K562 (cell line): ENCODE results near the gene EZH2. TPM values are rescaled to one million over a fixed set of nuclear protein-coding genes. Genes with fewer than 3 reads are reported as not detected.
A peak's percentile ranks its signal among the peaks of the same experiment; 100 is the strongest.

Source experiments
- CBX3 ChIP-seq, 2 experiments: IDR thresholded peaks; 1 replicate in 1 of 2; 2 replicates in 1 of 2; pipeline ENCODE4 v1.6.1; 2012; ENCODE audit warnings: inconsistent platforms in 2 of 2, low read length in 2 of 2, borderline replicate concordance in 1 of 2, control low read depth in 1 of 2
- CTBP1 ChIP-seq: fragments of 450-650 bp; IDR thresholded peaks from 2 replicates; pipeline ENCODE4 v1.6.1; 2016; ENCODE audit warnings: borderline replicate concordance
- GATAD2B ChIP-seq: fragments of 450-650 bp; IDR thresholded peaks from 2 replicates; pipeline ENCODE4 v1.6.1; 2017; ENCODE audit warnings: mild to moderate bottlenecking, borderline replicate concordance
- HCFC1 ChIP-seq: IDR thresholded peaks from 2 replicates; pipeline ENCODE4 v1.6.1; 2012; ENCODE audit warnings: low read depth, low read length, improper control_type of control experiment
- HDAC2 ChIP-seq: fragments of 450-650 bp; IDR thresholded peaks from 2 replicates; pipeline ENCODE4 v1.6.1; 2016; ENCODE audit warnings: mild to moderate bottlenecking
- NEUROD1 ChIP-seq: fragments of 150-350 bp; IDR thresholded peaks from 2 replicates; pipeline ENCODE4 v1.6.1; 2014; ENCODE audit warnings: borderline replicate concordance, low read length, low read depth; ENCODE audit not compliant: partially characterized antibody
- PRDM10 ChIP-seq: fragments of 450-650 bp; IDR thresholded peaks from 2 replicates; pipeline ENCODE4 v1.6.1; 2018; ENCODE audit not compliant: partially characterized antibody
- PTTG1 ChIP-seq: fragments of 450-650 bp; IDR thresholded peaks from 2 replicates; pipeline ENCODE4 v1.6.1; 2016; ENCODE audit warnings: low read depth, mild to moderate bottlenecking, missing genetic modification characterization, missing compliant biosample characterization
- RBM14 ChIP-seq: fragments of 200-400 bp; formaldehyde crosslinking; IDR thresholded peaks from 2 replicates; pipeline ENCODE4 v1.6.1; 2018; ENCODE audit warnings: low read depth, mild to moderate bottlenecking, low read length, moderate library complexity, borderline replicate concordance; ENCODE audit not compliant: insufficient read depth
- RBM34 ChIP-seq: fragments of 200-400 bp; formaldehyde crosslinking; IDR thresholded peaks from 2 replicates; pipeline ENCODE4 v1.6.1; 2018; ENCODE audit warnings: low read length, borderline replicate concordance; ENCODE audit not compliant: insufficient read depth
- SPI1 ChIP-seq: IDR thresholded peaks from 2 replicates; pipeline ENCODE4 v1.6.1; 2011; ENCODE audit warnings: low read depth, low read length, control low read depth, borderline replicate concordance
- U2AF1 ChIP-seq: fragments of 200-400 bp; formaldehyde crosslinking; optimal IDR thresholded peaks from 2 replicates; pipeline ENCODE3; 2017; ENCODE audit warnings: mild to moderate bottlenecking, low read depth, low read length, moderate library complexity
- ZNF174 ChIP-seq: fragments of 250-450 bp; sonication (Bioruptor Pico); IDR thresholded peaks from 2 replicates; pipeline ENCODE4 v1.4.0; 2020; ENCODE audit warnings: mild to moderate bottlenecking
- polyA plus RNA-seq, 8 experiments: library from polyadenylated mRNA; depleted of rRNA in 4 of 8; stranded (reverse) in 5 of 8; unstranded in 3 of 8; fragments of >200 nt; fragmentation: Nextera tagmentation in 2 of 8; fragmentation: Illumina TruSeq in 1 of 8; extraction: Ambion mirVana in 2 of 8; extraction: Trizol in 1 of 8; gene quantifications; 2 replicates each; pipeline versions ENCODE4 v1.2.1 to v1.2.3, GENCODE V29; 2011 to 2014; ENCODE audit warnings: inconsistent platforms in 1 of 8, missing spikeins in 1 of 8
- total RNA-seq, 7 experiments: library from RNA; depleted of rRNA in 6 of 7; stranded (reverse); fragments of >200 nt in 6 of 7; fragmentation: Illumina TruSeq in 2 of 7; extraction: Trizol in 2 of 7; gene quantifications; 2 replicates each; pipeline versions ENCODE4 v1.2.1 to v1.2.3, GENCODE V29; 2011 to 2021; ENCODE audit warnings: low replicate concordance in 1 of 7
- TF ChIP-seq, protein P1 (sequence below), 2 experiments: IDR thresholded peaks; 2 replicates each; pipeline ENCODE4 v1.6.1; 2011; ENCODE audit warnings: borderline replicate concordance in 1 of 2, control low read depth in 1 of 2, low read depth in 1 of 2, low read length in 1 of 2, mild to moderate bottlenecking in 1 of 2, mixed read lengths in 1 of 2, moderate library complexity in 1 of 2; ENCODE audit not compliant: insufficient read depth in 1 of 2, insufficient read length in 1 of 2, poor library complexity in 1 of 2, severe bottlenecking in 1 of 2; ENCODE audit errors: extremely low read depth in 1 of 2
- TF ChIP-seq, protein P2 (sequence below): fragments of 250-450 bp; sonication (Bioruptor Pico); IDR thresholded peaks from 2 replicates; pipeline ENCODE4 v1.4.0; 2020

Gene EZH2
- total and polyA plus RNA-seq, 9 of the 15 experiments (the other 6 are each of a cell fraction or from before 2014, with no cell fraction given), result 48.7 to 175 (median 98.6) TPM

- no peak for TF ChIP-seq PRDM10
- no peak for TF ChIP-seq HCFC1
- TF ChIP-seq SPI1, result no peak
- TF ChIP-seq, protein P1, sequence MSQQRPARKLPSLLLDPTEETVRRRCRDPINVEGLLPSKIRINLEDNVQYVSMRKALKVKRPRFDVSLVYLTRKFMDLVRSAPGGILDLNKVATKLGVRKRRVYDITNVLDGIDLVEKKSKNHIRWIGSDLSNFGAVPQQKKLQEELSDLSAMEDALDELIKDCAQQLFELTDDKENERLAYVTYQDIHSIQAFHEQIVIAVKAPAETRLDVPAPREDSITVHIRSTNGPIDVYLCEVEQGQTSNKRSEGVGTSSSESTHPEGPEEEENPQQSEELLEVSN (IDR thresholded peaks at IDR 0.05; ENCODE audit: borderline replicate concordance in 1 of 2, extremely low read depth in 1 of 2, insufficient read depth in 1 of 2, insufficient read length in 1 of 2, low read depth in 1 of 2, low read length in 1 of 2, poor library complexity in 1 of 2, severe bottlenecking in 1 of 2), result no peak
- TF ChIP-seq, protein P2, sequence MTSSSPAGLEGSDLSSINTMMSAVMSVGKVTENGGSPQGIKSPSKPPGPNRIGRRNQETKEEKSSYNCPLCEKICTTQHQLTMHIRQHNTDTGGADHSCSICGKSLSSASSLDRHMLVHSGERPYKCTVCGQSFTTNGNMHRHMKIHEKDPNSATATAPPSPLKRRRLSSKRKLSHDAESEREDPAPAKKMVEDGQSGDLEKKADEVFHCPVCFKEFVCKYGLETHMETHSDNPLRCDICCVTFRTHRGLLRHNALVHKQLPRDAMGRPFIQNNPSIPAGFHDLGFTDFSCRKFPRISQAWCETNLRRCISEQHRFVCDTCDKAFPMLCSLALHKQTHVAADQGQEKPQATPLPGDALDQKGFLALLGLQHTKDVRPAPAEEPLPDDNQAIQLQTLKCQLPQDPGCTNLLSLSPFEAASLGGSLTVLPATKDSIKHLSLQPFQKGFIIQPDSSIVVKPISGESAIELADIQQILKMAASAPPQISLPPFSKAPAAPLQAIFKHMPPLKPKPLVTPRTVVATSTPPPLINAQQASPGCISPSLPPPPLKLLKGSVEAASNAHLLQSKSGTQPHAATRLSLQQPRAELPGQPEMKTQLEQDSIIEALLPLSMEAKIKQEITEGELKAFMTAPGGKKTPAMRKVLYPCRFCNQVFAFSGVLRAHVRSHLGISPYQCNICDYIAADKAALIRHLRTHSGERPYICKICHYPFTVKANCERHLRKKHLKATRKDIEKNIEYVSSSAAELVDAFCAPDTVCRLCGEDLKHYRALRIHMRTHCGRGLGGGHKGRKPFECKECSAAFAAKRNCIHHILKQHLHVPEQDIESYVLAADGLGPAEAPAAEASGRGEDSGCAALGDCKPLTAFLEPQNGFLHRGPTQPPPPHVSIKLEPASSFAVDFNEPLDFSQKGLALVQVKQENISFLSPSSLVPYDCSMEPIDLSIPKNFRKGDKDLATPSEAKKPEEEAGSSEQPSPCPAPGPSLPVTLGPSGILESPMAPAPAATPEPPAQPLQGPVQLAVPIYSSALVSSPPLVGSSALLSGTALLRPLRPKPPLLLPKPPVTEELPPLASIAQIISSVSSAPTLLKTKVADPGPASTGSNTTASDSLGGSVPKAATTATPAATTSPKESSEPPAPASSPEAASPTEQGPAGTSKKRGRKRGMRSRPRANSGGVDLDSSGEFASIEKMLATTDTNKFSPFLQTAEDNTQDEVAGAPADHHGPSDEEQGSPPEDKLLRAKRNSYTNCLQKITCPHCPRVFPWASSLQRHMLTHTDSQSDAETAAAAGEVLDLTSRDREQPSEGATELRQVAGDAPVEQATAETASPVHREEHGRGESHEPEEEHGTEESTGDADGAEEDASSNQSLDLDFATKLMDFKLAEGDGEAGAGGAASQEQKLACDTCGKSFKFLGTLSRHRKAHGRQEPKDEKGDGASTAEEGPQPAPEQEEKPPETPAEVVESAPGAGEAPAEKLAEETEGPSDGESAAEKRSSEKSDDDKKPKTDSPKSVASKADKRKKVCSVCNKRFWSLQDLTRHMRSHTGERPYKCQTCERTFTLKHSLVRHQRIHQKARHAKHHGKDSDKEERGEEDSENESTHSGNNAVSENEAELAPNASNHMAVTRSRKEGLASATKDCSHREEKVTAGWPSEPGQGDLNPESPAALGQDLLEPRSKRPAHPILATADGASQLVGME (CRISPR knock-in tag), result no peak
- TF ChIP-seq PTTG1 (tag), result no peak
- TF ChIP-seq CBX3 (IDR thresholded peaks at IDR 0.05; ENCODE audit: borderline replicate concordance in 1 of 2, low read length in 2 of 2), result peak in 1 of 2 experiments; percentile 62; a peak in 1 of 3 replicates
- no peak for TF ChIP-seq ZNF174 (CRISPR knock-in tag)
- no peak for TF ChIP-seq U2AF1
- TF ChIP-seq CTBP1, result peak; percentile 53; the same call in 1 of the 2 replicates
- TF ChIP-seq RBM14, result no peak
- TF ChIP-seq HDAC2, result peak; percentile 77
- TF ChIP-seq GATAD2B, result 0 out of 2 replicates have a peak, but pooled peaks have one; percentile 63
- no peak for TF ChIP-seq NEUROD1
- TF ChIP-seq RBM34, result no peak
These were observed 36.0 kb downstream of the EZH2 start (continued) for GRCh38 chr7:148847815-148848734.
